MG63 (cell line): ENCODE data around the gene ACAP2. TPM values are rescaled to one million over a fixed set of nuclear protein-coding genes. Genes with fewer than 3 reads are reported as not detected.

ENCODE experiments used
- DNase-seq: peaks from one replicate; pipeline ENCODE4 v3.0.0-alpha.2; 2020
- H3K27me3 ChIP-seq: fragments of 250-450 bp; sonication (Bioruptor Pico); 2 replicates; pipeline ENCODE4 v1.5.1; 2020; ENCODE audit warnings: mild to moderate bottlenecking, moderate library complexity
- H3K36me3 ChIP-seq: fragments of 250-450 bp; sonication (Bioruptor Pico); 2 replicates; pipeline ENCODE4 v1.5.1; 2020; ENCODE audit warnings: mild to moderate bottlenecking, moderate library complexity
- H3K4me3 ChIP-seq: fragments of 250-450 bp; sonication (Bioruptor Pico); 2 replicates; pipeline ENCODE4 v1.5.1; 2020; ENCODE audit warnings: mild to moderate bottlenecking, moderate library complexity
- H3K9me3 ChIP-seq: fragments of 250-450 bp; sonication (Bioruptor Pico); 2 replicates; pipeline ENCODE4 v1.5.1; 2020; ENCODE audit warnings: mild to moderate bottlenecking, moderate library complexity
- total RNA-seq: library from RNA; depleted of rRNA; stranded (reverse); fragments of >200 nt; shearing (Covaris generic); gene quantifications from 2 replicates; pipeline ENCODE4 v1.2.3, GENCODE V29; 2014; ENCODE audit warnings: low replicate concordance

Gene ACAP2
- total RNA-seq, 1 experiment from 2014 or later, result 31.8 TPM

DNA sequence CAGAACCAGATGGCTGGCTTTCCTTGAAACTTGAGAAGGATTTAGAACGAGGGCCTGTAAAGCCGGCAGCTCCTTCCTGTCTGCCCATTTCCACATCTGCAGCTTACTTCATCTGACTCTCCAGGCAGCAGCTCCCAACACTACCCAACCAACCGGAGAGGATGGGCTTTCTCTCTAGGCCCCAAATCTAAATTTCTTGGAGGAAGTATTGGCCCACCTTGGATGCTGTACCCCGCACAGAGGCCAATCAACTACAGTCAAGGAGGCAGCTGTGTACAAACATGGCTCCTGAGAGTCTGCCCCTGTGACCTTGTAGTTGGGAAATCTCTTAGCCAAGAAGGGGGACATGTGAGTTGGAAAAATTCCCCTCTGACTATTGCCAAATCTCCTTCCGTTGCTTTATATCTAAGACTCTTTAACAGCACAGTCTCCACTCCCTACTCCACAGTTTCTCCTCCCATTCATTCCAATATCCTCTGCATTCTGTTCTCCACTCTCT lies 8.0 kb upstream of the ACAP2 start:
- no peak for DNase-seq
- Histone ChIP-seq H3K9me3 (no peaks in the 10 kb centered on the region), H3K27me3 (no peaks in the 10 kb centered on the region), H3K4me3 (no peak overlapping the region), H3K36me3 (no peaks in the 10 kb centered on the region)

- DNase-seq, result no peak
- Histone ChIP-seq H3K4me3 (no peak overlapping the region), H3K36me3 (no peaks in the 10 kb centered on the region), H3K9me3 (no peaks in the 10 kb centered on the region), H3K27me3 (no peaks in the 10 kb centered on the region)
Measured at GRCh38 chr3:195448205-195448875, 5.5 kb upstream of the ACAP2 start.

DNA sequence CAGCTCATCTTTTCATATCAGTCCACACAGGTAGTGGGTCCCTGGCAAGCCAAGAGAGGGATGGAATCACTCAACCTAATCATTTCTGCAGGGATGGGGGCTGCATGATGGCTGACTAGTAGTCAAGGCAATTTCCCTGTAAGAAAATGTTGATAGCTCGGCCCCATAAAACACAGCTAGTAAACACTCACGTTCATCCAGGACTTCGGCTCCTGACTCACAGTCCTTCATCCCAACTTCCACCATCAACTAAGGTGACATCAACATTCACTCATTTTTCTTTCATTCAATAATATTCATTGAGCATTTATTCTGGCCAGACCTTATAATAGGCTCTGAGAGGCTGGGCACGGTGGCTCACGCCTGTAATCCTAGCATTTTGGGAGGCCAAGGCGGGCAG lies 4.4 kb upstream of the ACAP2 start:
- Histone ChIP-seq H3K27me3 (no peaks in the 10 kb centered on the region), H3K4me3 (no peak overlapping the region), H3K36me3 (no peaks in the 10 kb centered on the region), H3K9me3 (no peaks in the 10 kb centered on the region)
- DNase-seq, result no peak

DNA sequence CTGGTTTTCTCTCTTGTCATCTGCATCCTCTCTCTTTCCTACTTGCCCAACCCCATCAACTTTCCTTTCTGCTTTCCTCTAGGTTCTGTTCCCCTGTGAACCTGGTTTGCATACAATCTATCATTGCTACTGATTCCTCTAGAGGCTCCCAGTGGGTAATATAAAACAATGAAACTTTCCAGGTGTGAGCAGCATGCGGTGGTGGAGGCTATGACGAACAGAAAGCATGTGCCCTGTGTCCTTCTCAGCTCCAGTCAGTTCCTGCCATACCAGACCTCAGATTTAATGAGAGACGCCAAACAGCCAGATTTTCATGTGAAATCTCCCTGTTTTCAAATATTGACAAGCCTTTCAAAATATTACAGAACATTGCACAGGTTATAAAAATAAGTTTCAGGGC lies 3.5 kb upstream of the ACAP2 start:
- no peak overlapping the region for H3K4me3 ChIP-seq
- H3K9me3 ChIP-seq, result no peaks in the 10 kb centered on the region
- no peaks in the 10 kb centered on the region for H3K36me3 ChIP-seq
- no peak for DNase-seq
- no peaks in the 10 kb centered on the region for H3K27me3 ChIP-seq

DNA sequence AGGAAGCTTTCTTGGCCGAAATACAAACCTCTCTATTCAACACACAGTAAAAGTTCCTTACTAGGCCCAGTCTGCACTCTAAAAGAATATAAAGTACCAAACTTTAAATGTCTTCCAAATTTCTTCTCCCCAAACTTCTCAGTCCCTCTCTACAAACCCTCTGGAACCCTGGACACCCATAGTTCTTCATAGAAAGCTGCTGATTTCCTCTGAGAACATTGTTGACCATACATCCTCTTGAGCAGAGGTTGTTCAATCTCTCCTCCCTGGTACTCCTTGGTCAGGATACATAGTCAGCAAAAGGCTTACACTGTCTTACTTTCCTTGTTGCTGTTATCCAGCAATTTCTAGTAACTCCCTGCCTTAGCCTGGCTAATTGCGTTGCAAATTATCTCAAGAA lies 3.1 kb upstream of the ACAP2 start:
- Histone ChIP-seq H3K27me3 (no peaks in the 10 kb centered on the region), H3K4me3 (no peak overlapping the region), H3K36me3 (no peaks in the 10 kb centered on the region), H3K9me3 (no peaks in the 10 kb centered on the region)
- DNase-seq, result no peak

- Histone ChIP-seq H3K9me3 (no peaks in the 10 kb centered on the region), H3K27me3 (no peaks in the 10 kb centered on the region), H3K36me3 (no peaks in the 10 kb centered on the region), H3K4me3 (peak overlapping the region; percentile 31)
- no peak for DNase-seq
Measured at GRCh38 chr3:195443391-195443989, 670 bp upstream of the ACAP2 start.

GRCh38 chr3:195441992-195442572 lies 738 bp downstream of the ACAP2 start:
- peak; percentile 45 for DNase-seq
- H3K4me3 ChIP-seq, result peak overlapping the region; percentile 86
- H3K27me3 ChIP-seq, result no peaks in the 10 kb centered on the region
- no peaks in the 10 kb centered on the region for H3K36me3 ChIP-seq
- H3K9me3 ChIP-seq, result no peaks in the 10 kb centered on the region

DNA sequence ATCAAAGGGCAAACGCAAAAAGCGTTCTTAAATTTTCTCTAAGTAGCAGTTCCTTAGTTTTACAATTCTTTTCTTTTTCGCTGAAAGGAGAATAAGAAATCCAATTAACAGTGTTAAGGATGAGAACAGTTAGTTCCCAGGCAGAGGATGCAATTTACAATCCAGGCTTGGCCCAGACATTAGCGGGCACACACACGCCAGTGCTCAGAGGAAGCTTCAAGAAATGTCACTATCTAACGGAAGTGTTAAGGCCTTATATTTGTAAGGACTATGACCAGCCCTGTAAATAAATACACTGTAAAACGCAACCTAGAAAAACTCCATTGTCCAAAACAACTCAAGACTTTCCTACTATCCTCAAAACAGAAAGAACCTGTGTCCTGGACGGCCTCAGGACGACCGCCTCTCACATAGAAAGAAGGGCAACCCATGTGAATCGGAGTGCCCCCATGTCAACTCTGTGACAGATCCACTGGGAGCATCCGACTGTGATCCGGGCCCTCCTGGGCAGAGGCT lies 1.3 kb downstream of the ACAP2 start:
- DNase-seq, result peak; percentile 55

DNA sequence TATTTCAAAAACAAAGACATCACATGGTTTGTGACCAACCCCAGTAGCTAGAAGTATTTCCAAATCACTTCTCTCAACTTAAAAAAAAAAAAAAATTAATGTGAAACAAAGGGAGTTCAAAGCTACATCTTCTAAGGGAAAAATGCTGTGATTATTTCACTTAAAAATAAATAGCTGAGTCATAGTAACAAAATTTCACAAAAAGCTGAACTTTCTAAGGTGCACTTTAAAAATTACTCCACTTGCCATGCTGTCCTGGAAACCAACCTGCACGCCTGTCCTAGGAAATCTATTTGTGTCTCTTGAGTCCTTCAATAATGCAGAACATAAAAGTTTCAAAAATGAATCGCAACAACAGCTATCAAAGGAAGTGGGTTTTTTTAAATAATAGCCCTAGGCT lies 1.8 kb downstream of the ACAP2 start:
- no peaks in the 10 kb centered on the region for H3K27me3 ChIP-seq
- no peaks in the 10 kb centered on the region for H3K9me3 ChIP-seq
- H3K36me3 ChIP-seq, result no peaks in the 10 kb centered on the region
- no peak for DNase-seq
- peak overlapping the region; percentile 86 for H3K4me3 ChIP-seq

More for the DNA sequence above, 1.3 kb downstream of the ACAP2 start:
- Histone ChIP-seq H3K9me3 (no peaks in the 10 kb centered on the region), H3K36me3 (no peaks in the 10 kb centered on the region), H3K27me3 (no peaks in the 10 kb centered on the region), H3K4me3 (peak overlapping the region; percentile 86)

DNA sequence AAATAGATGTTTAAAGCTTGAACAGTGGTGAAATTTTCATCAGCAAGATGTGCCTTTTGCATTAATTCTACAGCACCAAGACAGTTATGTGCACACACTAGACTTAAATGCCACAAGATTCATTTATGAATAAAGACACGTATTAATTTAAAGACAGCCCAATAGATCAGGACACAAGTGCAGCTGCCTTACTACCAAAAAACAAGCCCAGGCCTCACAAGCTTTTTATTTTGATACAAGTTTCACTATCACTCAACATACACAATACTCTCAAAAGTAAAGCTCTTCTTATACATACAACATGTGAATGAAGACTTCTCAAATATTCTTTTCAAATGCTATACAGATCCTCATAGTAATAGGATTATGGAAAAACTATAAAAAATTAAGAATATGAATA lies 2.4 kb downstream of the ACAP2 start:
- Histone ChIP-seq H3K4me3 (peak overlapping the region; percentile 86; the same call in 1 of the 2 replicates), H3K27me3 (no peaks in the 10 kb centered on the region), H3K9me3 (no peaks in the 10 kb centered on the region), H3K36me3 (no peaks in the 10 kb centered on the region)
- DNase-seq, result no peak

DNA sequence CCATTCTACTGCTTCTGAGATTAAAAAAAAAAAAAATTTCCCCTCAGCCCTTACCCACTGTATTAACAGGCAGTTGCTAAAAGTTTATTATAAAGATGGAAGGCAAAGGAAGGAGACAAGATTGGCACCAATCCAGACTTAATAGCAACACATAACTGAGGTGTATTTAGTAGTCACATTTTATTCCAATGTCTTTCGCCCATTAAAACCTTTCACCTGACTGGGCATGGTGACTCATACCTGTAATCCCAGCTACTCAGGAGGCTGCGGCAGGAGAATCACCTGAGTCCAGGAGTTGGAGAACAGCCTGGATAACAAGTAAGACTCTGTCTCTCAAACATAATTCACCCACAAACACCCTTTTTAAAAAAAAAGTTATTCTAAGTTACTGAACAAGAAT lies 4.4 kb downstream of the ACAP2 start:
- no peaks in the 10 kb centered on the region for H3K27me3 ChIP-seq
- H3K4me3 ChIP-seq, result no peak overlapping the region
- H3K9me3 ChIP-seq, result no peaks in the 10 kb centered on the region
- H3K36me3 ChIP-seq, result no peaks in the 10 kb centered on the region
- DNase-seq, result no peak

- Histone ChIP-seq H3K27me3 (no peaks in the 10 kb centered on the region), H3K9me3 (0 out of 2 replicates have a peak, but pooled peaks cover 2% of the 10 kb centered on the region), H3K4me3 (no peak overlapping the region), H3K36me3 (peaks cover 7% of the 10 kb centered on the region; the same call in 1 of the 2 replicates)
- DNase-seq, result no peak
Measured at GRCh38 chr3:195425849-195426248, 17.0 kb downstream of the ACAP2 start.

DNA sequence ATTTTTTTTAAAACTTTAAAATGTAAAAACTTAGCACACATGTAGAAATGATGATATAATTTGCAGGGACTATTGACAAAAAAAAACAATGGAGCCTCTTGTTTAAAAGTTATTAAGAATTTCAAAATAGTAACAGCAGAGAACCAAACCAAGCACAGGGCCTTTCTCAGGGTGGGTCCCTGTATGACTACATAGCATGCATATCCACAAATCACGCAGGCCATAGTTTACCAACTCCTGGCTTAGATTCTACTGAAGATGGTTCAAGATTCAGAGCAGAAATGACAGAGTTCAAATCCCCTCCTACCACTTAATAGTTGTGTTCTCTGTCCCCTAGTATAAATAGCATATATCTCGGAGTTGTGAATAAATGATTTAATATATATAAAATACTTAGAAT lies 19.0 kb downstream of the ACAP2 start:
- DNase-seq, result no peak
- H3K27me3 ChIP-seq, result no peaks in the 10 kb centered on the region
- H3K9me3 ChIP-seq, result 0 out of 2 replicates have a peak, but pooled peaks cover 2% of the 10 kb centered on the region
- no peak overlapping the region for H3K4me3 ChIP-seq
- peaks cover 7% of the 10 kb centered on the region; the same call in 1 of the 2 replicates for H3K36me3 ChIP-seq

GRCh38 chr3:195421400-195421799 lies 21.4 kb downstream of the ACAP2 start:
- no peak for DNase-seq
- no peaks in the 10 kb centered on the region for H3K27me3 ChIP-seq
- H3K4me3 ChIP-seq, result no peak overlapping the region
- H3K36me3 ChIP-seq, result peaks cover 3% of the 10 kb centered on the region; the same call in 1 of the 2 replicates
- 0 out of 2 replicates have a peak, but pooled peaks cover 2% of the 10 kb centered on the region for H3K9me3 ChIP-seq

GRCh38 chr3:195416795-195417194 lies 26.0 kb downstream of the ACAP2 start:
- H3K9me3 ChIP-seq, result no peaks in the 10 kb centered on the region; the same call in 1 of the 2 replicates
- no peak overlapping the region for H3K4me3 ChIP-seq
- H3K27me3 ChIP-seq, result no peaks in the 10 kb centered on the region
- H3K36me3 ChIP-seq, result 0 out of 2 replicates have a peak, but pooled peaks cover 2% of the 10 kb centered on the region
- no peak for DNase-seq

GRCh38 chr3:195411836-195412235 lies 31.0 kb downstream of the ACAP2 start:
- no peaks in the 10 kb centered on the region for H3K27me3 ChIP-seq
- peaks cover 13% of the 10 kb centered on the region for H3K36me3 ChIP-seq
- H3K4me3 ChIP-seq, result no peak overlapping the region
- H3K9me3 ChIP-seq, result peaks cover 6% of the 10 kb centered on the region
- peak; percentile 45 for DNase-seq

DNA sequence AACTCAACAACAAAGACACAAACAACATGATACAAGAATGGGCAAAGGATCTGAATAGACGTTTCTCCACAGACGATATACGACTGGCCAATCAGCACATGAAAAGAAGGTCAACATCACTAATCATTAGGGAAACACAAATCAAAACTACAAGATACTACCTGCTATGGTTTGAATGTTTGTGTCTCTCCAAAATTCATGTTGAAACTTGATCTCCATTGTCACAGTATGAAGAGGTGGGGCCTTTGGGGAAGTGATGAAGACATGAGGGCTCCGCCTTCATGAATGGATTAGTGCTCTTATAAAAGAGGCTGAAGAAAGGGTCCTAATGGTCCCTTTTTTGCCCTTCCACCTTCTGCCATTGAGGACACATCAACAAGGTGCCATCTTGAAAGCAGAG lies 32.3 kb downstream of the ACAP2 start:
- H3K9me3 ChIP-seq, result peaks cover 6% of the 10 kb centered on the region
- no peak overlapping the region for H3K4me3 ChIP-seq
- no peaks in the 10 kb centered on the region for H3K27me3 ChIP-seq
- DNase-seq, result no peak
- peaks cover 16% of the 10 kb centered on the region for H3K36me3 ChIP-seq
